PC-3 (cell line): Measurements from ENCODE around the gene IQCK.

ENCODE experiments used
- CTCF ChIP-seq: fragments of 300-600 bp; sonication (generic); conservative IDR thresholded peaks from 2 replicates; pipeline ENCODE4 v1.5.1; 2017; ENCODE audit warnings: antibody characterized with exemption, low read depth, mild to moderate bottlenecking, low read length
- EZH2phosphoT487 ChIP-seq: fragments of 300-600 bp; sonication (generic); IDR thresholded peaks from 2 replicates; pipeline ENCODE4 v1.6.1; 2018; ENCODE audit warnings: mild to moderate bottlenecking, antibody characterized with exemption, low read length, borderline replicate concordance

DNA sequence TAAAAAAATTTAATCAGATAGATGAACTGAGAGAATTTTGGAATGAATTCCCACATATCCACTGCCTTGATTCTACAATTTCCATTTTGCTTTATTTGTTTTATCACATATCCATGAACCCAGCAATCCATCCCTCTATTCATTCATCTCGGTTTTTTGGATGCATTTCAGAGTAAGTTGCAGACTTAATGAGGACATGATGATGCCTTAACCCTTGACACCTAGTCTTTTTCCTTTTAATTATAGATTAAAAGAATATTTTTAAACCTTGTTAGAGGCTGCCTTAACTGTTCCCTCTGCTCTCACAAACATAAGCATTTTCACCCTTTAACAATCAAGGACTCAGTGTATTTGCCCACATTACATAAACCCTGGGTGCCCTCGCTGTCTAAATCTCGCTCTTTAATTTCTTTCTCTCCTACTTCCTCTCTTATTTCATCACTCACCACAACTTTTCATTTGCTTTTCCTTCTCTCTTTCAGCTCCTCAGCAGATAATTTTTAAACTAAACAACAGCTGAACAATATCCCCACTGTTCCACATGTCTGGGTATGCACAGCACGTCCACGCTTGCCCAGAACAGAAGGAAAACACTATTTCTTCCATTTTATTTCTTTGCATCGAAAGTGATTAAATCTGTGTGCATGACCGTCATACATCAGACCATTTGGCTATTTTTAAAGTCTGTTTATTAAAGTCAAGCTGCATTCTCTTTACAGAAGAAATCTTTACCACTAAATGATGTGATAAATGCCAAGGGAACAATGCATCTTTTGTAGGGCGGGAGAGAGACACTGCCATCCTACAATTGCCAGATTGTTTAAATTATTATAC, 39.9 kb downstream of the IQCK start:
- TF ChIP-seq CTCF (no peak), EZH2phosphoT487 (no peak)
